Body of pancreas (tissue), 4 donors: ENCODE results near the gene C9orf72. TPM values are rescaled to one million over a fixed set of nuclear protein-coding genes. Genes with fewer than 3 reads are reported as not detected.

Experiments used
- ATAC-seq: fragments of 150-250 bp; one replicate; pipeline ENCODE4 v1.9.1; 2016
- DNase-seq, 4 donors: peaks; one replicate each; pipeline ENCODE4 v3.0.0-alpha.2; 2019
- H3K27ac ChIP-seq, 4 donors: fragments of 200-600 bp; sonication (generic); 1 replicate in 3 of 4; 2 replicates in 1 of 4; pipeline versions ENCODE4 v1.5.1 to v1.6.1; 2016 to 2019; ENCODE audit warnings: mild to moderate bottlenecking in 1 of 4, mixed read lengths in 1 of 4, moderate library complexity in 1 of 4
- H3K27me3 ChIP-seq, 2 donors: fragments of 200-600 bp; sonication (generic); one replicate each; pipeline ENCODE4 v1.6.0; 2016; ENCODE audit warnings: mild to moderate bottlenecking in 1 of 2
- H3K36me3 ChIP-seq, 2 donors: fragments of 200-600 bp; sonication (generic); replicated peaks in 1 of 2; 2 replicates each; pipeline ENCODE4 v1.5.1; 2016; ENCODE audit warnings: low read depth in 2 of 2; ENCODE audit not compliant: insufficient read depth in 1 of 2
- H3K4me1 ChIP-seq: fragments of 200-600 bp; sonication (generic); one replicate; pipeline ENCODE4 v1.6.0; 2016
- H3K4me3 ChIP-seq, 2 donors: fragments of 200-600 bp; sonication (generic); 1 replicate in 1 of 2; 2 replicates in 1 of 2; pipeline ENCODE4 v1.5.1; 2016 to 2019
- H3K9me3 ChIP-seq, 3 donors: fragments of 200-600 bp; sonication (generic); 1 replicate in 2 of 3; 2 replicates in 1 of 3; pipeline ENCODE4 v1.5.1; 2016
- POLR2A ChIP-seq, 3 donors: fragments of 450-650 bp; IDR thresholded peaks; one replicate each; pipeline ENCODE4 v1.6.1; 2016; ENCODE audit warnings: antibody characterized with exemption in 3 of 3, mild to moderate bottlenecking in 2 of 3
- WGBS, 2 donors: methylation state at CpG; one replicate each; pipeline ENCODE4 v1.1.5; 2017; 5-methylcytosine and 5-hydroxymethylcytosine counted together
- intact Hi-C: fragments of 100-400 bp; cut with DNase I; formaldehyde crosslinking; loops from one replicate; pipeline ENCODE4 v1.15.1; 2023
- total RNA-seq, 2 donors: library from RNA; depleted of rRNA; stranded (reverse); fragments of >200 nt; gene quantifications; one replicate each; pipeline ENCODE4 v1.1.0, GENCODE V29; 2016
- TF ChIP-seq, protein P1 (sequence below), 7 experiments: fragments of 450-650 bp in 4 of 7; fragments of 200-600 bp in 3 of 7; sonication (generic) in 3 of 7; IDR thresholded peaks; one replicate each; pipeline ENCODE4 v1.5.1; 2016 to 2019; ENCODE audit warnings: antibody characterized with exemption in 7 of 7

The C9orf72 gene
- total RNA-seq, 2 donors from 2014 or later: 13.5 to 20.5 TPM

DNA sequence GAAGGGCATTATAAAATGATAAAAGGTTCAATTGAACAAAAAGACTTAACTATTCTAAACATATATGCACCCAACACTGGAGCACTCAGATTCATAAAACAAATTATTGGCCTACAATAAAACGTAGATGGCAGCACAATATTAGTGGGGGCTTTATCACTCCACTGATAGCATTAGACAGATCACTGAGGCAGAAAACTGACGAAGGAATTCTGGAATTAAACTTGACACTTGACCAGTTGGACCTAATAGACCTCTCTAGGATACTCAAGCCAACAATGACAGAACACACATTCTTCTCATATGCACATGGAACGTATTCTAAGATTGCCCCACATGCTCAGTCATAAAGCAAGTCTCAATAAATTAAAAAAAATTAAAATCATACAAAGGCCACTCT lies 18.4 kb upstream of the C9orf72 start:
- intact Hi-C loops: no loop called here
- WGBS, 2 donors: 64 to 71% methylated on average over 3 of the region's 3 CpGs
- Histone ChIP-seq H3K27me3 (no peaks in the 10 kb centered on the region), H3K36me3 (no peaks in the 10 kb centered on the region), H3K4me1 (no peaks in the 10 kb centered on the region), H3K9me3 (no peaks in the 10 kb centered on the region), H3K4me3 (no peak overlapping the region), H3K27ac (no peak overlapping the region)
- DNase-seq (no peak), ATAC-seq (no peak)
- no peak for TF ChIP-seq POLR2A (IDR thresholded peaks at IDR 0.05)
- TF ChIP-seq, protein P1, sequence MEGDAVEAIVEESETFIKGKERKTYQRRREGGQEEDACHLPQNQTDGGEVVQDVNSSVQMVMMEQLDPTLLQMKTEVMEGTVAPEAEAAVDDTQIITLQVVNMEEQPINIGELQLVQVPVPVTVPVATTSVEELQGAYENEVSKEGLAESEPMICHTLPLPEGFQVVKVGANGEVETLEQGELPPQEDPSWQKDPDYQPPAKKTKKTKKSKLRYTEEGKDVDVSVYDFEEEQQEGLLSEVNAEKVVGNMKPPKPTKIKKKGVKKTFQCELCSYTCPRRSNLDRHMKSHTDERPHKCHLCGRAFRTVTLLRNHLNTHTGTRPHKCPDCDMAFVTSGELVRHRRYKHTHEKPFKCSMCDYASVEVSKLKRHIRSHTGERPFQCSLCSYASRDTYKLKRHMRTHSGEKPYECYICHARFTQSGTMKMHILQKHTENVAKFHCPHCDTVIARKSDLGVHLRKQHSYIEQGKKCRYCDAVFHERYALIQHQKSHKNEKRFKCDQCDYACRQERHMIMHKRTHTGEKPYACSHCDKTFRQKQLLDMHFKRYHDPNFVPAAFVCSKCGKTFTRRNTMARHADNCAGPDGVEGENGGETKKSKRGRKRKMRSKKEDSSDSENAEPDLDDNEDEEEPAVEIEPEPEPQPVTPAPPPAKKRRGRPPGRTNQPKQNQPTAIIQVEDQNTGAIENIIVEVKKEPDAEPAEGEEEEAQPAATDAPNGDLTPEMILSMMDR (IDR thresholded peaks at IDR 0.05): no peak

DNA sequence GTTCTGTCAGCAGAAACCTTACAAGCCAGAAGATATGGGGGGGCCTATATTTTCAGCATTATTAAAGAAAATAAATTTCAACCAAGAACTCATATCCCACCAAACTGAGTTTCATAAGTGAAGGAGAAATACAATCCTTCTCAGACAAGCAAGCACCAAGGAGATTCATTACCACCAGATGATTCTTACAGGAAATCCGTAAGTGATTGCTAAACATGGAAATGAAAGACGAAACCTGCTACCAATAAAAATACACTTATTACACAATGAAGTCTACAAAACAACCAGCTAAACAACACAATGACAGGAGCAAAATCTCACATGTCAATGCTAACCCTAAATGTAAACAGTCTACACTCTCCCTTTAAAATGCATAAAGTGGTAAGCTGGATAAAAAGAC lies 17.8 kb upstream of the C9orf72 start:
- intact Hi-C loops: no loop called here
- H3K27me3 ChIP-seq: no peaks in the 10 kb centered on the region
- H3K4me3 ChIP-seq: no peak overlapping the region
- no peaks in the 10 kb centered on the region for H3K4me1 ChIP-seq
- no peak for ATAC-seq
- 74 to 94% methylated on average over 2 of the region's 2 CpGs for WGBS, 2 donors
- TF ChIP-seq POLR2A (IDR thresholded peaks at IDR 0.05): no peak
- H3K9me3 ChIP-seq: no peaks in the 10 kb centered on the region
- H3K27ac ChIP-seq: no peak overlapping the region
- no peak for DNase-seq
- no peaks in the 10 kb centered on the region for H3K36me3 ChIP-seq

GRCh38 chr9:27590651-27591050 lies 17.4 kb upstream of the C9orf72 start:
- Histone ChIP-seq H3K4me1 (no peaks in the 10 kb centered on the region), H3K27me3 (no peaks in the 10 kb centered on the region), H3K4me3 (no peak overlapping the region), H3K9me3 (no peaks in the 10 kb centered on the region), H3K27ac (no peak overlapping the region), H3K36me3 (no peaks in the 10 kb centered on the region)
- intact Hi-C loops: no loop called here
- no peak for ATAC-seq
- DNase-seq: no peak
- no peak for TF ChIP-seq POLR2A (IDR thresholded peaks at IDR 0.05)
- TF ChIP-seq, protein P1 (IDR thresholded peaks at IDR 0.05): no peak

- Histone ChIP-seq H3K27me3 (no peaks in the 10 kb centered on the region), H3K27ac (no peak overlapping the region), H3K9me3 (no peaks in the 10 kb centered on the region), H3K36me3 (no peaks in the 10 kb centered on the region), H3K4me1 (no peaks in the 10 kb centered on the region), H3K4me3 (no peak overlapping the region)
- TF ChIP-seq POLR2A (IDR thresholded peaks at IDR 0.05): no peak
- TF ChIP-seq, protein P1 (IDR thresholded peaks at IDR 0.05): no peak
- DNase-seq (no peak), ATAC-seq (no peak)
- intact Hi-C loops: loop anchor here (10.0 kb wide), 1 partner anchor 55 kb away; no protein-coding TSS in a partner anchor
- 93 to 100% methylated on average over 1 to 2 of the region's 2 CpGs for WGBS, 2 donors
These were observed 16.2 kb upstream of the C9orf72 start for GRCh38 chr9:27589462-27589861.

- DNase-seq (no peak), ATAC-seq (no peak)
- no peaks in the 10 kb centered on the region for H3K36me3 ChIP-seq
- no peak overlapping the region for H3K27ac ChIP-seq
- no peaks in the 10 kb centered on the region for H3K4me1 ChIP-seq
- intact Hi-C loops: loop anchor here (10.0 kb wide), 1 partner anchor 58 kb away; no protein-coding TSS in a partner anchor
- H3K4me3 ChIP-seq: no peak overlapping the region
- no peak for TF ChIP-seq POLR2A (IDR thresholded peaks at IDR 0.05)
- TF ChIP-seq, protein P1 (IDR thresholded peaks at IDR 0.05): no peak
- 66 to 88% methylated on average over 3 of the region's 3 CpGs for WGBS, 2 donors
- no peaks in the 10 kb centered on the region for H3K27me3 ChIP-seq
- H3K9me3 ChIP-seq: no peaks in the 10 kb centered on the region
These were observed 13.0 kb upstream of the C9orf72 start for GRCh38 chr9:27586304-27586703.
